GM12878 (cell line): ENCODE results near the gene ARHGEF6. TPM values are rescaled to one million over a fixed set of nuclear protein-coding genes. Genes with fewer than 3 reads are reported as not detected.

Source experiments
- ATAC-seq: fragments of 200-7000 bp; cut with Tn5 transposase; 3 replicates; pipeline ENCODE4 v1.9.1; 2020; ENCODE audit warnings: mild to moderate bottlenecking, moderate library complexity
- BruUV-seq: library from RNA; stranded (reverse); fragments of 400-500 nt; replicated peaks from 2 replicates; lab custom pipeline; 2021; lab: Mats Ljungman, UMichigan
- CTCF ChIA-PET: fragments of 300-600 bp; sonication (Branson Sonifier 250); formaldehyde crosslinking; extraction: SDS; loops from one replicate; lab custom pipeline; 2021; ENCODE audit warnings: inconsistent platforms; lab: Yijun Ruan, JAX
- POLR2A ChIA-PET: fragments of 350-600 bp; formaldehyde crosslinking; extraction: SDS; loops from one replicate; lab custom pipeline; 2021; ENCODE audit warnings: inconsistent platforms; lab: Charles Lee
- RAD21 ChIA-PET: fragments of 300-600 bp; sonication (Branson Sonifier 250); formaldehyde crosslinking; loops from one replicate; lab custom pipeline; 2023; ENCODE audit warnings: antibody characterized with exemption; ENCODE audit not compliant: unreplicated experiment; lab: Charles Lee
- SMC1A ChIA-PET: fragments of 300-600 bp; sonication (Branson Sonifier 250); formaldehyde crosslinking; loops from one replicate; lab custom pipeline; 2023; ENCODE audit not compliant: unreplicated experiment, uncharacterized antibody; lab: Charles Lee
- DNase-seq: peaks from one replicate; pipeline ENCODE4 v3.0.0-alpha.2; 2011; ENCODE audit warnings: low read depth, low spot score
- FAIRE-seq: peaks from 3 replicates; lab custom pipeline; 2011; peaks lifted over from hg19 to GRCh38; lab: Jason Lieb, UNC
- H2AFZ ChIP-seq: 2 replicates; pipeline ENCODE4 v1.6.0; 2011; ENCODE audit warnings: low read depth, low read length, control low read depth; ENCODE audit not compliant: control insufficient read depth
- H3K27ac ChIP-seq: 2 replicates; pipeline ENCODE4 v1.5.1; 2011; ENCODE audit warnings: control low read depth; ENCODE audit not compliant: control insufficient read depth, insufficient read depth
- H3K27me3 ChIP-seq, 2 experiments: replicated peaks in 1 of 2; 2 replicates each; pipeline versions ENCODE4 v1.6.0 to v1.6.1; 2011; ENCODE audit warnings: low read length in 1 of 2; ENCODE audit not compliant: control insufficient read depth in 2 of 2, insufficient read depth in 2 of 2
- H3K36me3 ChIP-seq, 2 experiments: 2 replicates each; pipeline ENCODE4 v1.5.1; 2011; ENCODE audit warnings: low read length in 1 of 2; ENCODE audit not compliant: control insufficient read depth in 2 of 2, insufficient read depth in 2 of 2
- H3K4me1 ChIP-seq: 2 replicates; pipeline ENCODE4 v1.6.1; 2011; ENCODE audit warnings: mild to moderate bottlenecking, low read length, moderate library complexity, mixed read lengths; ENCODE audit not compliant: control insufficient read depth, insufficient read depth
- H3K4me2 ChIP-seq: 2 replicates; pipeline ENCODE4 v1.6.0; 2011; ENCODE audit warnings: control low read depth; ENCODE audit not compliant: control insufficient read depth, insufficient read depth
- H3K4me3 ChIP-seq: fragments of 200-600 bp; sonication (generic); 2 replicates; pipeline ENCODE4 v1.5.1; 2016
- H3K79me2 ChIP-seq: 2 replicates; pipeline ENCODE4 v1.6.0; 2011; ENCODE audit warnings: low read length; ENCODE audit not compliant: control insufficient read depth, insufficient read depth
- H3K9ac ChIP-seq: 2 replicates; pipeline ENCODE4 v1.8.0; 2011; ENCODE audit warnings: low read length, control low read depth, mixed read lengths; ENCODE audit not compliant: control insufficient read depth, insufficient read depth
- H3K9me3 ChIP-seq: replicated peaks from 3 replicates; pipeline ENCODE4 v1.5.1; 2011; ENCODE audit warnings: mild to moderate bottlenecking, low read length; ENCODE audit not compliant: control insufficient read depth, insufficient read depth
- H4K20me1 ChIP-seq: 2 replicates; pipeline ENCODE4 v1.6.0; 2011; ENCODE audit not compliant: control insufficient read depth, insufficient read depth
- ATF7 ChIP-seq: fragments of 450-650 bp; IDR thresholded peaks from 2 replicates; pipeline ENCODE4 v1.6.1; 2016; ENCODE audit warnings: low read depth, mild to moderate bottlenecking
- EP300 ChIP-seq, 2 experiments: fragments of 150-350 bp in 1 of 2; IDR thresholded peaks; 2 replicates each; pipeline ENCODE4 v1.6.1; 2011 to 2012; ENCODE audit warnings: low read depth in 2 of 2, low read length in 2 of 2, borderline replicate concordance in 1 of 2, improper control_type of control experiment in 1 of 2, inconsistent platforms in 1 of 2; ENCODE audit not compliant: control insufficient read depth in 1 of 2
- ETV6 ChIP-seq, 2 experiments: fragments of 450-650 bp in 1 of 2; IDR thresholded peaks in 1 of 2; conservative IDR thresholded peaks in 1 of 2; 2 replicates each; pipeline ENCODE4 v1.6.1; 2014; ENCODE audit warnings: antibody characterized with exemption in 1 of 2, borderline replicate concordance in 1 of 2, low read depth in 1 of 2, mild to moderate bottlenecking in 1 of 2, moderate library complexity in 1 of 2
- MYC ChIP-seq: IDR thresholded peaks from 2 replicates; pipeline ENCODE4 v1.6.1; 2011; ENCODE audit warnings: mild to moderate bottlenecking, low read length, moderate library complexity, inconsistent platforms; ENCODE audit not compliant: insufficient read depth, insufficient replicate concordance, insufficient read length, severe bottlenecking
- SREBF1 ChIP-seq: IDR thresholded peaks from 2 replicates; pipeline ENCODE4 v1.6.1; 2012; ENCODE audit warnings: mild to moderate bottlenecking, low read length
- TARDBP ChIP-seq: IDR thresholded peaks from 2 replicates; pipeline ENCODE4 v1.6.1; 2016; ENCODE audit warnings: borderline replicate concordance
- YY1 ChIP-seq: IDR thresholded peaks from 2 replicates; pipeline ENCODE4 v1.6.1; 2011; ENCODE audit warnings: low read depth, mild to moderate bottlenecking, low read length
- ZNF24 ChIP-seq: fragments of 450-650 bp; IDR thresholded peaks from 2 replicates; pipeline ENCODE4 v1.6.1; 2017; ENCODE audit warnings: antibody characterized with exemption, mild to moderate bottlenecking
- WGBS: methylation state at CpG from one replicate; pipeline ENCODE4 v1.1.6; 2016; ENCODE audit warnings: low lambda C conversion rate; ENCODE audit not compliant: insufficient replicate concordance, insufficient coverage; ENCODE audit errors: missing lambda C conversion rate; 5-methylcytosine and 5-hydroxymethylcytosine counted together
- in situ Hi-C: fragments of 300-500 bp; cut with MboI; formaldehyde crosslinking; loops from 9 replicates; pipeline ENCODE4 v1.14.3; 2018; ENCODE audit warnings: mixed read lengths
- intact Hi-C: fragments of 100-400 bp; cut with micrococcal nuclease; formaldehyde crosslinking; loops from one replicate; pipeline ENCODE4 v1.14.2; 2022; ENCODE audit not compliant: unreplicated experiment
- polyA plus RNA-seq, 11 experiments: library from polyadenylated mRNA; depleted of rRNA in 4 of 11; unstranded in 6 of 11; stranded (reverse) in 5 of 11; fragments of >200 nt; fragmentation: Nextera tagmentation in 4 of 11; fragmentation: Illumina TruSeq in 1 of 11; extraction: Ambion mirVana in 4 of 11; extraction: Trizol in 1 of 11; gene quantifications; 1 replicate in 1 of 11; 2 replicates in 10 of 11; pipeline versions ENCODE4 v1.2.1 to v1.2.3, GENCODE V29; 2011 to 2016; ENCODE audit warnings: inconsistent platforms in 2 of 11, missing spikeins in 2 of 11, low read depth in 1 of 11
- total RNA-seq, 4 experiments: library from RNA; depleted of rRNA in 3 of 4; stranded (reverse); fragments of >200 nt in 3 of 4; fragmentation: Illumina TruSeq in 1 of 4; extraction: Trizol in 1 of 4; gene quantifications; 2 replicates each; pipeline versions ENCODE4 v1.2.1 to v1.2.3, GENCODE V29; 2013 to 2021
- TF ChIP-seq, protein P1 (sequence below): fragments of 450-650 bp; IDR thresholded peaks from 2 replicates; pipeline ENCODE4 v1.6.1; 2018; ENCODE audit warnings: borderline replicate concordance, mild to moderate bottlenecking; ENCODE audit not compliant: partially characterized antibody

The ARHGEF6 gene
- total and polyA plus RNA-seq, 10 of the 15 experiments (the other 5 are each of a cell fraction or from before 2014, with no cell fraction given), result 5.4 to 29.7 (median 18.0) TPM

DNA sequence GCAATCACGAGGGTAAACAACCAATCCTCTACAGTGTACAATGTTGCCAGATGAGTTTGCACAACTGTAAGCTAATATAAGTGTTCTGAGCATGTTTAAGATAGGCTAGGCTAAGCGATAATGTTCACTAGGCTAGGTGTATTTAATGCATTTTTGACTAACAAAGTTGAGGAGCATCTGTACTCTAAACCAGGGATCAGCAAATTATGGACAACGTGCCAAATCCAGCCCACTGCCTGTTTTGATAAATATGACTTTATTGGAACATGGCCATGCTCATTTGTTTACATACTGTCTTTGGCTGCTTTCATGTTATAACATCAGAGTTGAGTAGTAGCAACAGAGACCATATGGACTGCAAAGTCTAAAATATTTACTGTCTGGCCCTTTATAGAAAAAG, 46.3 kb upstream of the ARHGEF6 start:
- no peaks in the 10 kb centered on the region for H3K27me3 ChIP-seq
- in situ Hi-C loops, result no loop called here
- CTCF ChIA-PET, result no interaction called here
- no peaks in the 10 kb centered on the region for H4K20me1 ChIP-seq
- H2AFZ ChIP-seq, result no peak overlapping the region
- H3K79me2 ChIP-seq, result no peaks in the 10 kb centered on the region
- TF ChIP-seq ATF7, result no peak
- no peak for TF ChIP-seq EP300 (IDR thresholded peaks at IDR 0.05; ENCODE audit: borderline replicate concordance in 1 of 2, control insufficient read depth in 1 of 2, low read depth in 2 of 2, low read length in 2 of 2)
- TF ChIP-seq, protein P1, sequence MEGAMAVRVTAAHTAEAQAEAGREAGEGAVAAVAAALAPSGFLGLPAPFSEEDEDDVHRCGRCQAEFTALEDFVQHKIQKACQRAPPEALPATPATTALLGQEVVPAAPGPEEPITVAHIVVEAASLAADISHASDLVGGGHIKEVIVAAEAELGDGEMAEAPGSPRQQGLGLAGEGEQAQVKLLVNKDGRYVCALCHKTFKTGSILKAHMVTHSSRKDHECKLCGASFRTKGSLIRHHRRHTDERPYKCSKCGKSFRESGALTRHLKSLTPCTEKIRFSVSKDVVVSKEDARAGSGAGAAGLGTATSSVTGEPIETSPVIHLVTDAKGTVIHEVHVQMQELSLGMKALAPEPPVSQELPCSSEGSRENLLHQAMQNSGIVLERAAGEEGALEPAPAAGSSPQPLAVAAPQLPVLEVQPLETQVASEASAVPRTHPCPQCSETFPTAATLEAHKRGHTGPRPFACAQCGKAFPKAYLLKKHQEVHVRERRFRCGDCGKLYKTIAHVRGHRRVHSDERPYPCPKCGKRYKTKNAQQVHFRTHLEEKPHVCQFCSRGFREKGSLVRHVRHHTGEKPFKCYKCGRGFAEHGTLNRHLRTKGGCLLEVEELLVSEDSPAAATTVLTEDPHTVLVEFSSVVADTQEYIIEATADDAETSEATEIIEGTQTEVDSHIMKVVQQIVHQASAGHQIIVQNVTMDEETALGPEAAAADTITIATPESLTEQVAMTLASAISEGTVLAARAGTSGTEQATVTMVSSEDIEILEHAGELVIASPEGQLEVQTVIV, result no peak
- TF ChIP-seq ZNF24, result no peak
- no peak for TF ChIP-seq YY1
- TF ChIP-seq SREBF1, result no peak
- no peak for TF ChIP-seq TARDBP
- TF ChIP-seq MYC, result no peak
- TF ChIP-seq ETV6 (conservative IDR thresholded peaks at IDR 0.05 in 1 of 2, IDR thresholded peaks at IDR 0.05 in 1 of 2; ENCODE audit: borderline replicate concordance in 1 of 2, low read depth in 1 of 2), result no peak
- TF ChIP-seq, all 136 proteins: peak for 0
- BruUV-seq, result no TSS peak
- no peak for FAIRE-seq
- no peak overlapping the region for H3K27ac ChIP-seq
- SMC1A ChIA-PET, result no interaction called here
- H3K4me3 ChIP-seq, result no peak overlapping the region
- H3K36me3 ChIP-seq, result no peaks in the 10 kb centered on the region
- H3K4me1 ChIP-seq, result no peaks in the 10 kb centered on the region
- intact Hi-C loops, result no loop called here
- H3K4me2 ChIP-seq, result no peak overlapping the region
- ATAC-seq, result no peak
- RAD21 ChIA-PET, result no interaction called here
- H3K9me3 ChIP-seq, result no peaks in the 10 kb centered on the region
- DNase-seq, result no peak
- WGBS, result 24% methylated on average over 3 of the region's 3 CpGs
- H3K9ac ChIP-seq, result no peak overlapping the region
- POLR2A ChIA-PET, result no interaction called here
